Measurements from ENCODE around the gene AHCTF1. TPM values are rescaled to one million over a fixed set of nuclear protein-coding genes. Genes with fewer than 3 reads are reported as not detected.
"Not testable (repeated sequence)": the region's sequence is repeated elsewhere in the genome, so short reads cannot be mapped to it uniquely, and the experiment has no call there.

AHCTF1 gene
- polyA plus RNA-seq, 1 donor: 27.6 TPM

DNA sequence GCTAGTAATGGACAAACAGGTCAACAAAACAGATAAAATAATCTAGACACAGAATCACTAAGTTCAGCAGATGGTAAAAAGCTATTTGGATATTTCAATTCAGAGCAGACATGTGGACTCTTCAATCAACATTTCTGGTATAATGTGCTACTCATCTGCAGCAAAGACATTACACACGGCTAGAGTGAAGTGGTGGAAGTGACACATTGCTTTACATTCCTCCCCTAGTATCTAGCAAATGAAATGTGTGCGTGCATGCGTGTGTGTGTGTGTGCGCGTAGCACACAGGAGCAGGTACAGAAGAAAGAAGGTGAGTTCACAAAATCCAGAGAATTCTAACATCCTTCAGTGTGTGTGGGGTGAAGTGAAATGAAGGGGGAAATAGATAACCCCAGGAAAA lies 8.3 kb downstream of the AHCTF1 start:
- DNase-seq (ENCODE audit: low read depth): no peak

DNA sequence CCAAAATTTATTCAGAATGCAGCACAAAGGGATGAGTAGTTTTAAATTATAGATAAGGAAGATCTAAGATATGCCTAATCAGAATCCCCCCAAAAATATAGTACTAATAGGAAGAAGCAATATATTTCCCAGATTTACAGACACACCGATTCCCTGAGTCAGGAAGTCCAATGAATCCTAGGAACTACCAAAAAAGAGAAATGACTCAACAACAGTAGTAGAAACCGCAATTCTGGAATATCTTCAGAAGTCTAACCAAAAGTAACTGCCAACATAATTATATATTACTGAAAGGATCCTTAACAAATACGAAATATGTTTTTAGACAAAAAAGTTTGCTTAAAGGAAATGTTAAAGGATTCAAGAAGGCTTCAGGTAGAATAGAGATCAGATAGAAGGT lies 10.3 kb downstream of the AHCTF1 start:
- DNase-seq (ENCODE audit: low read depth): no peak

DNA sequence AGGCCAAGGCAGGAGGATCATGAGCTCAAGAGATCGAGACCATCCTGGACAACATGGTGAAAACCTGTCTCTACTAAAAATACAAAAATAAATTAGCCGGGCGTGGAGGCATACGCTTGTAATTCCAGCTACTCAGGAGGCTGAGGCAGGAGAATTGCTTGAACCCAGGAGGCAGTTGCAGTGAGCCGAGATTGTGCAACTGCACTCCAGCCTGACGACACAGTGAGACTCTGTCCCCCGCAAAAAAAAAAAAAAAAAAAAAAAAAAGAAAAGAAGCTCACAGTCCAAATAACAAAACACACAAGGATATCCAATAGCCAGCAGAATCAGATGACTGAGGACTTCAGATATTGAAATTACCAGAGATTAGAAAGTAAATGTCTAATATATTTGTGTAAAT lies 11.8 kb downstream of the AHCTF1 start:
- no peak for DNase-seq (ENCODE audit: low read depth)

DNA sequence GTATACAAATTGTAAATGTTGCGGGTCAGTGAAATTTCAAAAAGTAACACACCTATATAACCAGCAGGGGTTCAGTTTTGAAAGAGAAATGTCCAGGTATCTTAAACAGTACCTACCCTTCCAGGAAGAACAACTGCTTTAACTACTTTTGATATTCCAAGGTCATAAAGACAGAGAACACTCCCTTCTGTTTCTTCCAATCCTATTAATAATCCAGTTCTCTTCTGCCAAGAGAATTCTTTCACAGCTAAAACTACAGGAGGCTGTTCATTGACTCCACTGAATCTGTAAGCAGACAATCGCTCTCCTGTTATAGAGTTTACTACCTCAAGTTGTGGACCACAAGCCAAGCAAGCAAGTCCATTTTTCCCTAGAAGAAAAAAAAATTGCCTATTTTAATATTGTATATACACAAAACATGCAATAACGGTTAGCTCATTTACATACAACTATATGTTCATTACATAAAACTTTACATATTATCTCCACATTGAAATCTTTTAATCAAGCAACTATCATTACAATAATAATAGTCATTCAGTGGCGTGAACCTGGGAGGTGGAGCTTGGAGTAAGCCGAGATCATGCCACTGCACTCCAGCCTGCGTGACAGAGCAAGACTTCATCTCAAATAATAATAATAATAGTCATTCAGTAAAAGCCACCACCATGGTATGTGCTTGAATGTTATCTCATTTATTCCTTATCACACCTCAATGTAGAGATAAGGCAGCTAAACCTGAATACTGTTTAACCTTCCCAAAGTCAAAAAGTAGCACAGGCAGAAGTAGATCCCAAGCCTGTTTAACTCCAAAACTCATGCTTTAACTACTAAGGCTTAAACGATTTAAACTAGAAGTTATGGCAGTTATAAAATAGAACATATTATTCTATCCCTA lies 15.5 kb downstream of the AHCTF1 start:
- not testable (repeated sequence) for DNase-seq (ENCODE audit: low read depth)

DNA sequence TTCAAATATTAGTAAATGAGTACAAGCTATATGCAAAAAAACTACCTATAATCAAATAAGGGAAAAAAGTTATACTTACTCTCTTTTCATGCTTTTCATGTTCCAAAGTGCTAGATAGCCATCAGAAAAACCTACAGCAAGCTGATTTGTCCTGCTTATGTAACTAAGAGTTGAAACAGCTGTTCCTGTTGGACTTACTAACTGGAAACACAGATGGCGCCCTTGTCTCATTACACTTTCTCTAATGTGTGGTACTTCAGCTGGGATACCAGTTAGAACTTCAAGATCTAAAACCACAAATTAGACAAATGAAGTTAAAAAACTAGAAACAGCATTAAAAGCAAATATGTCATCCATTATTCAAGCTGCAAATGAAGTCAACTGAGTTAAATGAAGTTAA lies 24.3 kb downstream of the AHCTF1 start:
- DNase-seq (ENCODE audit: low read depth): peak; percentile 29

DNA sequence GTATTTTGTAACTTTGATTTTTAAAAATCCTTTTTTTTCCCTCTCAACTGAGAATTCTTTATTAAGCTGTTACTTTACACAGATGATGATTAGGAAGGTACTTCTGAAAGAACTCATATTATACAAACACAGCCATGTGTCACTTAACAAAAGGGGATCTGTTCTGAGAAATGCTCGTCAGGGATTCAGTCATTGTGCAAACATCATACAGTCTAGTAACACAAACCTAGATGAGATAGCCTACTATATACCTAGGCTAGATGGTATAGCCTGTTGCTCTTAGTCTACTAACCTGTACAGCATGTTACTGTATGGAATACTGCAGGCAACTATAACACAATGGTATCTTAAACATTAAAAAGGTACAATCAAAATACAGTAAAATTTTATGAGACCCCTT lies 24.9 kb downstream of the AHCTF1 start:
- no peak for DNase-seq (ENCODE audit: low read depth)

DNA sequence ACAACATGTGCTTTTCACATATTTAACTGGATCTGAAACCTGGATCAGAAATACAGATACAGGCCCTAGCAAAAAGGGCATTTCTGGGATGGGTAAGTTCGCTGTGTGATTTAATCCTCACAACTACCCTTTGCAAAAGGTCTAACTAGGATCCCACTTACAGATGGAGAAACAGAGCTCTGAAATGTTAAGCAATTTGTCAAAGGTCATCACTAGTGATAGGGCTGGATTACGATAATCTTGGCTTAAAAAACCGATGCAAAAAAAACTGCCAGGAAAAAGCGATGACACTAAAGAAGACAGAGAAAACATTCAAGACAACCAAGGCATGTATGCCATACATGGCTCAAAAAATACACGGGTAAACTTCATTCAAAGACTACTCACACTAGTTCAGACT lies 29.9 kb downstream of the AHCTF1 start:
- no peak for DNase-seq (ENCODE audit: low read depth)

DNA sequence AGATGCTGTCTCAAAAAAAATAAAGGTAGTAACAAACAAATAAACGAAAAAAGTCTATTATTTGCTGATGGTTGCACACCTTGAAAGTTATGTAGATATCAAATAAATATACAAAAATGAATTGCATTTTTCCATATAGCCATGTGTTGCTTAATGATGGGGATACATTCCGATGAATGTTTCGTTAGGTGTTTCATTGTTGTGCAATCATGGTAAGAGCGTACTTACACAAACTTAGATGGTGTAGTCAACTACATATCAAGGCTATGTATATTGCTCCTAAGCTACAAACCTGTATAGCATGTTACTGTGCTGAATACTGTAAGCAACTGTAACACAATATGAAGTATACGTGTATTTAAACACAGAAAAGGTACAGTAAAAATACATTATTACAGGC lies 34.4 kb downstream of the AHCTF1 start:
- no peak for DNase-seq (ENCODE audit: low read depth)

DNA sequence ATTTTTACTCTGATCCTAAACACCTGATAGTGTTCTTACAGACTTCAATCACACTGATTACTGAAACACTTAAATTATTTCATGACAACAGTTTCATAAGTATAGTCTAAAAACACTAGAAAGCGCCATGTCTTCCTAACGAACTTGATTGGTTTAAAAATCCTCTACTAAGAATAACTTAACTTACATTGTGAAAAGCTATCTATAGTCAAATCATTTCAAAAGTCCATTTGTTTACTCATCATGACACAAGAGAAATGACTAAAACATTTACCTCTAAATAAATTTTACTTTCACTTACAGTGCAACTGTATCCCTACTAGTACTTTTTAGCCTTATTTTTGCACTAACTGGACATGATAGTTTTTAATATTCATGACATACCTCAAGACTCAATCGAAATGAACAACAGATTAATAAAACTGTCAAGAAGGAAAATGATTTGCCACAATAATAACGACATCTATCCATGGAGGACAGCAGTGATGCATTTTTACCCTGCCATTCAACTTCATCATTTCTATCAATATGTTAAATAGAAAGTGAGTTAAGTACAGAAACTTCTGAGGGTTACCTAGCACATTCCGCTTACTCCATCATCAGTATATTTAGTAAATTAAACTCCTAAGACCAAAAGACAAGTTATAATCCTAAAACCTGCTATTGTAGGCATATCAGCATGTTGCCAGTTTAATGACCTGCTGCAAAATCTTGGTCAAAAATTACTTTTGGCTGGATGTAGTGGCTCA lies 38.4 kb downstream of the AHCTF1 start:
- no peak for DNase-seq (ENCODE audit: low read depth)

DNA sequence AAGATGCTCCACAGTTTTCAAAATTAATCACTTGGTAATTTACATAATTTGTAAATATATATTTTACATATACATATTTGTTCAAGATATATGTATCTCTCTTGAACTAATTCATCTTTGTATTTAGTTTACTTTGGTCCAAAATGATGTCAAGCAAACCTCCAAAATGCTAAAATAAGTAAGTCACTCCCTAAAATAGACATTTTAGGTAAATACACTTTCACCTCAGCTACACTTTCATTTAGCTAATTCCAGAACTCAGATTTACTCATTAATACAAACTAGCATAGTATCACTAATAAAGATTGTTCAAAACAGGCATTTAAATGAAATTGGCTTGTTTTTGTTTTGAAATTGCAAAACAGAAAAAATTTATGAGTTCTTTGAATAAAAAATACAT lies 40.6 kb downstream of the AHCTF1 start:
- DNase-seq (ENCODE audit: low read depth): no peak

DNA sequence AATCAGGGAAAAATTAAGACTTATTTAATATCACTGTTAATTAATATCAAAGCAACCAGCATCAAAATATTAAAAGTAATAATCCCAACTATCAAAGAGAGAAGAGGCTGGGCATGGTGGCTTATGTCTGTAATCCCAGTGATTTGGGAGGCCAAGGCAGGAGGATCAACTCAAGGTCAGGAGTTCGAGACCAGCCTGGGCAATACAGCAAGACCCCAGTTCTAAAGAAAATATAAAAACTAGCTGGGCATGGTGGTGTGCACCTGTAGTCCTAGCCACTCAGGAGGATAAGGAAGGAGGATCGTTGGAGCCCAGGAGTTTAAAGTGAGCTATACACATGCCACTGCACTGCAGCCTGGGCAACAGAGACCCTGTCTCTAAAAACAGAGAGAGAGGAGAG lies 43.2 kb downstream of the AHCTF1 start:
- DNase-seq (ENCODE audit: low read depth): no peak

DNA sequence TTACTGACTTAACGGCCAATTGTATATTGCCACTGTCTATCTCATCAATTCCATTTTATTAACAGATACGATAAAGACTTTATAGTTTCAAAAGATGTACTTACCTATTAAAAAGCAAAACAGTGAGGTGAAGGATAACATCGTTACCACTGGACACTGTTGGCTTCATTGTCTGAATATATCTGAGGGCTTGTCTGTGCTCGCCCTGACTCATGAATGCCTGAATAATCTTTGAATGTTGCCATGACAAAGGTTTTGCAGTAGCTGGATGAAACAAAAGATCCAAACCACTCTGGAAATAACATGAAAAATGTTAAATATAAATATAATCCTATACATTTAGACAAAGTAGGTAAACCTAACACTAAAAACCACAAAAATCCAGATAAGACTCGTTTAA lies 46.4 kb downstream of the AHCTF1 start:
- not testable (repeated sequence) for DNase-seq (ENCODE audit: low read depth)

DNA sequence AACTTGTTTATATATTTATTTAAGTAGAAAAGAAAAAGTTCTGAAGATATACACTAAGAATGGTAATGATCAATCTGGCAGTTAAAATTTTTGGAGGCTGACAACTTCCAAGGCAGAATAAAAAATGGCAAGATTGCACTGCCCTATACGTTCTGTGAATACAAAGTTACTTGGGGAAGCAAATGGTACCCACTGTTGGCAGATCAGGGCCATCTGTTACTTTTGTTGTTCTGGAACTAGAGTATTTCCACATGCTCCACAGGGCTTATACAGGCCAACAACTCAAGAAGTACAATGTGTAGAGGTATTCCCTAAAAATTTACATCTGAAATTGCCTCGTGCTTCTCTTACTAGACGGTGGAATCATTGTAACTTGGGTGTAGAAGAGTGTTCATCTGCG lies 53.2 kb downstream of the AHCTF1 start:
- DNase-seq (ENCODE audit: low read depth): no peak

DNA sequence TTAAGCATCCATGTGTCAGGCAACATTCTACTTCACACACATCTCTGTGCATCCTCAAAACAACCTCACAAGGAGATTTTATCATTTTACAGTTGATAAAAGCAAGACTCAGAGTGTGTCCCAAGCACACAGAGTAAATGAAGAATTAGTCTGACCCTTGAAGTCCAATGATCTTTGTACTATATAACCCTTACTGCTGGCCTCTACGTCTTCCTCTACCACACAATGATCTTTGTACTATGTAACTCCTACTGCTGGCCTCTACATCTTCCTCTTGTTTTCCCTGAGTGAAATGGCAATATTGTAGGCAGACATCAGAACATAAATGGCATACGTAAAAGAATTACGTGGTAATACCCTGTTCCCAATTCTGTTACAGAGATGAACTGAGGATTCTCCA lies 55.3 kb downstream of the AHCTF1 start:
- no peak for DNase-seq (ENCODE audit: low read depth)

DNA sequence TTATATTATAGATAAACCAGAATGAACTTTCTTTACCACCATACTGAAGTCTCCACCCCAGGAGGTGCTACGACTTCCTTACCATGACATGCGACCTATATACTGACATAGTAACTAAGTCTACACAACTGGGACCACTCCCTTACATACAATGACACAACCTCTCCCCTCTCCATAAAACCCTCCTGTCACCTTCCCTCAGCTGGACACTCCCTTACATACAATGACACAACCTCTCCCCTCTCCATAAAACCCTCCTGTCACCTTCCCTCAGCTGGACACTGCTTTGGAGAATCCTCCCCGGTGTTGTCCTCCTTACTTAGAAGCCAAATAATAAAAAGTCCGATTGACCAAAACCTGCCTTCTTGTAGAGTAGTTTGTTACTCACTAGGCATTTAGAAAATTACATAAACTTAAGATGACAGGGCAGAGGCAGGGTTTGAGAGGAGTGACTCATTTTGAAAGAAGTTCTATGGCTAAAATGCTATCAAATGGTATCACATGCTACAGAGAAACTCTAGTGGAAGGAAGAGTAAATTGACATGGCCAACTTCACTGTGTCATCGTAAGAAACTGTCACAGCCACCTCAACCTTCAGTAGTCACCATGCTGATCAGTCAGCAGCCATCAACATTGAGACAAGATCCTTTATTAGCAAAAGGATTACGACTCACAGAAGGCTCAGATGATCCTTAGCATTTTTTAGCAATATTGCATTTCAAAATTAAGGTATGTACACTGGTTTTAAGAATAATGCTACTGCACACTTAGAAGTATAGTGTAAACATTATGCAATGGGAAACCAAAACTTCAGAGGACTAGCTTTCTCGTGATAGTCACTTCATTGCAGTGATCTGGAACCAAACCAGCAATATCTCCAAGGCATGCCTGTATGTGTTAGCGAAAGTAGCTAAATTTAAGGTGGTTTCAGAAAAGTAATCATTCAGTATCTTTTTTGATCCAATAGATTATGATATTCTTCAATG lies 56.4 kb downstream of the AHCTF1 start:
- no peak for DNase-seq (ENCODE audit: low read depth)

DNA sequence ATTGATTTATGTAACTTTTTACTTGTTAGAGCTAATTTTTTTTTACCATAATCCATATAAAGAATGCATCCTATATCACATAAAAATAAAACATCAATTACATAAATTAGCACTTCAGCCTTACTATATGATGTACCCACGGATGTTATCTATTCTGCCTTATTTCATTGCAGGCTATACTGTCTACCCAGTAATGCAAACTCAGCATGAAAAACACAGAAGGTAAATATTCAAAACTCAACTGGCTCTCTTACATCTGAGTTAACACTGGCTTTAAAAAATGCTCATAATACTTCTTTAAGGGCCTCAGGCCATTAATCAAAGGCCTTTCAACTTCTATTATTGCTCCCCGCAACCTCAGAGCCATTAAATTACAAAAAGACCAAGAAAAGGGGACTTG lies 65.8 kb downstream of the AHCTF1 start:
- DNase-seq (ENCODE audit: low read depth): no peak

DNA sequence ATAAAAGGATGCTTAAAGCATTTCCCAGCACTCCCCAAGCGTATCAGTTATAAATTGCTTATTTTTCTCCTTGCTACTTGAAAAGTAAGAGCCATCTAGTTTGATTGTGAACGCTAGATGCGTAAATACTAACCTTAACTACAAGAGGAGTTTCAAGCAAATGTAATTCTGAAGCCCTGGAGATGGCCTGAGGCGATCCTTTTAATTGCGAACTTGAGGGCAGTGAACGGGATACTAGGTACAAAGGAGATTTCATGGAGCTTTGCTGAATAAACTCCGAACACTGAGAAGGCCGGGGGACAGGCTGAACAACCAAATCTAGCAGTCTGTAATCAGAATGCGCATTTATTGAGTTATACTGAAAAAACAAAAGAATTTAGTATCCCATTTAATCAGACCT lies 68.0 kb downstream of the AHCTF1 start:
- not testable (repeated sequence) for DNase-seq (ENCODE audit: low read depth)

DNA sequence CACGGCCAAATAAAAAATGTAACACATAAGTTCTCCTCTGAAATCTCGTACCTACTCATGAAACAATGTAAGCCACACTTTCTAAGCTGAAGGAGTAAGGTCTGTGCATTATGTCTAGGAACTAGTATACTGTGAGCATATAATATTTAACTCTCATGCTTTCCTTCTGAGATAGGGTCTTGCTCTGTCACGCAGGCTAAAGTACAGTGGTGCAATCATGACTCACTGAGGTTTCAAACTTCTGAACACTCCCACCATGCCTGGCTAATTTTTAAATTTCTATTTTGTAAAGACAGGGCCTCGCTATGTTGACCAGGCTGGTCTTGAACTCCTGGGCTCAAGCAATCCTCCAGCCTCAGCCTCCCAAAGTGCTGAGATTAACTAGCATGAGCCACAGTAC lies 71.3 kb downstream of the AHCTF1 start:
- no peak for DNase-seq (ENCODE audit: low read depth)

DNA sequence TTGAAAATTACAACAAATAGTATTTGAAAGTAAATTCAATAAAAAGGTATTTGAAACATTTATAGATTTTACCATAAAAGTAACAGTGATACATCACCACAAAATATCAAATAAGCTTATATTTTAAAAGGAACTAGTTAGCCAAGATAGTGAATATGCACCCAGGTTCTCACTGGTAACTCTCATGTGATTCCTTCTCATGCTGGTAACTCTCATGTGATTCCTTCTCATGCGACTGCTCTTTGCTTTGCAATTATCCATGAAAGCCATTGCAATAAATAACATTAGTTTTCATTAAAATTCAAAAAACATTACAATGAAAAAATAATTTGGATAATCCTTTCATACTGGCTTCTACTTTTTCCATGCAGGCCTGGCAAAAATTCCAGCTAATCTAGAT lies 75.4 kb downstream of the AHCTF1 start:
- no peak for DNase-seq (ENCODE audit: low read depth)

DNA sequence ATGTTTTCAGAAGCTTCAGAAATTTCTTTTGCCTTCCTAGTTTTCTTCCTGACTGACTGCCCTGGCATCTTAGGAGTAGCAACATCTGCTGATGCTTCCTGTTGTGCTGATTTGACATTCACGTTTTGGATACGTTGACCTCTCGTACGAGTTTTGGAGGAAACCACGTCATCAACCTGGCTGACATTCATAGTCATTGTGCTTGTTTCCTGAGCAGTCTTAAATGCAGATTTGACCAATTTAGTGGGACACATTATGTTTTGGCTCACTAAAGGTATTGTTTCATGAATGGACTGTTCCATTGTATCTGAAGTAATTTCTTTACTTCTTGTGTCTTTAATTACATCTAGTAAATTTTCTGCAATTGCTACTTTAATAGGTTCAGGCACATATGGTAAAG lies 81.1 kb downstream of the AHCTF1 start:
- not testable (repeated sequence) for DNase-seq (ENCODE audit: low read depth)

DNA sequence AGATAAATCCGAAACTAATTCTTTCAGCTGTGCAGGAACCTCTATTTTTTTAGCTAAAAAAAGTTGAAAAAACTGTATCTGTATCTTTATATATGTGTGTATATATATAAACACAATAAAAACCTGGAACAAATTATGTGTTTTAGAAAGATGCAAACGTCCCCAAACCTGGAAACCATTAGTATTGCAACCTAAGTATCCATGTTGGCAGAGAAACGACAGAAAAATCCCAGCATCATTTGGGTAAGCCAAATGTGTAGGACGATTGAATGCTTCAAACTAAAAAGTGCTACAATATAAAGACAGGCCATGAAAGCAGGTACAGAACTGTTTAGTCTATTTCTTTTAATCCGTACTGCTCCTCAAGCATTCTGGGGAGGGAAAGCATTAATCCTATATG lies 87.9 kb downstream of the AHCTF1 start:
- peak; percentile 24 for DNase-seq (ENCODE audit: low read depth)

DNA sequence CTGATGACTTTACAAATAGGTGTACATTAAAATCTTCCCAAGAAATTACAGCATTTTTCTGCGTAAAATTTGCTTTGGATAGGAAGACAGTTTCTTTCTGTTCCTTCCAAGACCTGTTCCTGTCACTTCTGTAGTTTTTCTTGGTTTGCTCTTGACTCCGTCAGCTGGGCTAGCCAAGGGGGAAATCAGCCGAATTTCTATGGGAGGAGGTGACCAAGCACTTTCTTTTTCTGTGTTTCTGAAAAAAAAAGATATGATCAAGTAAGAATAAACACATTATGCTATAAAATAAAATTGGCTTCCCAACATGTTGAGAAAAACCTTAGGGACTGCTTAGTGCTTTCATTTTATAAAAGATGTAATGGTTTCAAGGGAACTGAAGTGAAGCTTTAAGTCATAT lies 91.0 kb downstream of the AHCTF1 start:
- not testable (repeated sequence) for DNase-seq (ENCODE audit: low read depth)
